PC-9 (cell line): Measurements from ENCODE around the gene GPR142.

Experiments used
- CTCF ChIP-seq: fragments of 200-600 bp; sonication (generic); conservative IDR thresholded peaks from 2 replicates; pipeline ENCODE4 v1.6.1; 2017; ENCODE audit warnings: mixed run types, antibody characterized with exemption, mild to moderate bottlenecking, moderate library complexity
- EZH2 ChIP-seq: fragments of 200-600 bp; sonication (generic); IDR thresholded peaks from 2 replicates; pipeline ENCODE4 v1.8.0; 2017; ENCODE audit warnings: antibody characterized with exemption, low read depth

- TF ChIP-seq CTCF (no peak), EZH2 (no peak)
These were observed 12.7 kb upstream of the GPR142 start for GRCh38 chr17:74354561-74354960.
